ENCODE results near the gene FAM20A.
"Not testable (repeated sequence)": the region's sequence is repeated elsewhere in the genome, so short reads cannot be mapped to it uniquely, and the experiment has no call there.

FAM20A gene

GRCh38 chr17:68589086-68589485 lies 12.1 kb downstream of the FAM20A start:
- DNase-seq (ENCODE audit: low read depth, low spot score) = no peak

- no peak for DNase-seq (ENCODE audit: low read depth, low spot score)
These were observed 12.8 kb downstream of the FAM20A start for GRCh38 chr17:68588362-68588761.

GRCh38 chr17:68587847-68588246 lies 13.3 kb downstream of the FAM20A start:
- DNase-seq (ENCODE audit: low read depth, low spot score) = no peak

- no peak for DNase-seq (ENCODE audit: low read depth, low spot score)
These were observed 14.1 kb downstream of the FAM20A start for GRCh38 chr17:68587026-68587425.

- no peak for DNase-seq (ENCODE audit: low read depth, low spot score)
These were observed 15.5 kb downstream of the FAM20A start for GRCh38 chr17:68585643-68586042.

- no peak for DNase-seq (ENCODE audit: low read depth, low spot score)
These were observed 16.4 kb downstream of the FAM20A start for GRCh38 chr17:68584581-68585303.

GRCh38 chr17:68582867-68583266 lies 18.3 kb downstream of the FAM20A start:
- not testable (repeated sequence) for DNase-seq (ENCODE audit: low read depth, low spot score)

- DNase-seq (ENCODE audit: low read depth, low spot score) = no peak
These were observed 19.1 kb downstream of the FAM20A start for GRCh38 chr17:68581863-68582645.

- no peak for DNase-seq (ENCODE audit: low read depth, low spot score)
These were observed 20.9 kb downstream of the FAM20A start for GRCh38 chr17:68580236-68580770.

- DNase-seq (ENCODE audit: low read depth, low spot score) = no peak
These were observed 21.8 kb downstream of the FAM20A start for GRCh38 chr17:68579194-68579927.

GRCh38 chr17:68578236-68578635 lies 22.9 kb downstream of the FAM20A start:
- no peak for DNase-seq (ENCODE audit: low read depth, low spot score)

GRCh38 chr17:68577497-68577821 lies 23.7 kb downstream of the FAM20A start:
- DNase-seq (ENCODE audit: low read depth, low spot score) = no peak

- no peak for DNase-seq (ENCODE audit: low read depth, low spot score)
These were observed 24.2 kb downstream of the FAM20A start for GRCh38 chr17:68576811-68577496.

GRCh38 chr17:68576137-68576536 lies 25.0 kb downstream of the FAM20A start:
- DNase-seq (ENCODE audit: low read depth, low spot score) = no peak

- no peak for DNase-seq (ENCODE audit: low read depth, low spot score)
These were observed 27.8 kb downstream of the FAM20A start for GRCh38 chr17:68573338-68573737.

GRCh38 chr17:68572138-68572842 lies 28.9 kb downstream of the FAM20A start:
- no peak for DNase-seq (ENCODE audit: low read depth, low spot score)

- no peak for DNase-seq (ENCODE audit: low read depth, low spot score)
These were observed 30.6 kb downstream of the FAM20A start for GRCh38 chr17:68570526-68570925.

GRCh38 chr17:68569346-68569745 lies 31.8 kb downstream of the FAM20A start:
- DNase-seq (ENCODE audit: low read depth, low spot score) = no peak

- no peak for DNase-seq (ENCODE audit: low read depth, low spot score)
These were observed 32.6 kb downstream of the FAM20A start for GRCh38 chr17:68568581-68568980.

- DNase-seq (ENCODE audit: low read depth, low spot score) = no peak
These were observed 33.6 kb downstream of the FAM20A start for GRCh38 chr17:68567581-68567980.

- DNase-seq (ENCODE audit: low read depth, low spot score) = no peak
These were observed 34.1 kb downstream of the FAM20A start for GRCh38 chr17:68567035-68567434.

All from smooth muscle cell of the brain vasculature (primary cell).